ENCODE measurements around the gene GRIK1. TPM values are rescaled to one million over a fixed set of nuclear protein-coding genes. Genes with fewer than 3 reads are reported as not detected.

The GRIK1 gene
- total RNA-seq, 1 donor from 2014 or later: not detected

DNA sequence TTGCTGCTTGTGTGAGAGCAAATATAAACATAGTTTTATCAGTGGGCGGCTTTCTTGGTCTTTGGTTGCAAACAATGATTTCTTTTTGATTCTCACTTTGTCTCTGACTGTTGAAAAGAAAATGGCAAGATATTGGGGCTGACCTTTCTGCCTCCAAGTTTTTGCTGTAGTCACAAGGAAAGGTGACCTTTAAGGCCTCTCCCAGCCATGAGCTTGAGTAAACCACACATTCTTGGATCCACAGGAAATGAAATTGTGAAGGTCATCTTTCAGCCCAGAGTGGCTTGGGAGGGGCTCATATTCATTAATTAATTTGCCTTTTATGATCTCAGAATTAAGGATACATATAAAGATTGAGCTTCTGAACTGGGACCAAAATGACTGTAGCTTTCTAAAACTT is 399.5 kb downstream of the GRIK1 start:
- H3K4me3 ChIP-seq (ENCODE audit: low read depth, low read length): no peak overlapping the region
- TF ChIP-seq, protein P1, sequence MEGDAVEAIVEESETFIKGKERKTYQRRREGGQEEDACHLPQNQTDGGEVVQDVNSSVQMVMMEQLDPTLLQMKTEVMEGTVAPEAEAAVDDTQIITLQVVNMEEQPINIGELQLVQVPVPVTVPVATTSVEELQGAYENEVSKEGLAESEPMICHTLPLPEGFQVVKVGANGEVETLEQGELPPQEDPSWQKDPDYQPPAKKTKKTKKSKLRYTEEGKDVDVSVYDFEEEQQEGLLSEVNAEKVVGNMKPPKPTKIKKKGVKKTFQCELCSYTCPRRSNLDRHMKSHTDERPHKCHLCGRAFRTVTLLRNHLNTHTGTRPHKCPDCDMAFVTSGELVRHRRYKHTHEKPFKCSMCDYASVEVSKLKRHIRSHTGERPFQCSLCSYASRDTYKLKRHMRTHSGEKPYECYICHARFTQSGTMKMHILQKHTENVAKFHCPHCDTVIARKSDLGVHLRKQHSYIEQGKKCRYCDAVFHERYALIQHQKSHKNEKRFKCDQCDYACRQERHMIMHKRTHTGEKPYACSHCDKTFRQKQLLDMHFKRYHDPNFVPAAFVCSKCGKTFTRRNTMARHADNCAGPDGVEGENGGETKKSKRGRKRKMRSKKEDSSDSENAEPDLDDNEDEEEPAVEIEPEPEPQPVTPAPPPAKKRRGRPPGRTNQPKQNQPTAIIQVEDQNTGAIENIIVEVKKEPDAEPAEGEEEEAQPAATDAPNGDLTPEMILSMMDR (conservative IDR thresholded peaks at IDR 0.05; ENCODE audit: low read depth, low read length): no peak
- no peak for DNase-seq (ENCODE audit: low read depth)

DNA sequence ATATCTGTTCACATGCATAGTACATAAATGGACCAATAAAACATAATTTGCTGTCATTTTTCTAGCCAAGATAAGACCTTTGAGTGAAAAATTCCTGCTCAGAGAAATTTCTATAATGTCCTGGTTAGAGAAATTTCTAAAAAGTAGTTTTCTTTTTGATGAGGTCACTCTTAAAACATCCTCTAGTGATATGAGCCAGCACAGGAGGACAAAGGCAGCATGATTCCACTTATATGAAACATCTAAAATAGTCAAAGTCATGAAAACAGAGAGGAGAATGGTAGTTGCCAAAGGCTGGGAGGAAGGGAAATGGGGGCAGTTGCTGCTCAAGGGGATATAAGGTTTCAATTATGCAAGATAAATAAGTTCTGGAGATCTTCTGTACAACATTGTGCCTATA is 401.7 kb downstream of the GRIK1 start:
- TF ChIP-seq, protein P1 (conservative IDR thresholded peaks at IDR 0.05; ENCODE audit: low read depth, low read length): no peak

GRCh38 chr21:29534448-29534847 is 405.3 kb downstream of the GRIK1 start:
- no peak overlapping the region for H3K4me3 ChIP-seq (ENCODE audit: low read depth, low read length)
- DNase-seq (ENCODE audit: low read depth): peak; percentile 35
- TF ChIP-seq, protein P1 (conservative IDR thresholded peaks at IDR 0.05; ENCODE audit: low read depth, low read length): no peak

More for the DNA sequence above, 401.7 kb downstream of the GRIK1 start:
- DNase-seq (ENCODE audit: low read depth): no peak
- no peak overlapping the region for H3K4me3 ChIP-seq (ENCODE audit: low read depth, low read length)

DNA sequence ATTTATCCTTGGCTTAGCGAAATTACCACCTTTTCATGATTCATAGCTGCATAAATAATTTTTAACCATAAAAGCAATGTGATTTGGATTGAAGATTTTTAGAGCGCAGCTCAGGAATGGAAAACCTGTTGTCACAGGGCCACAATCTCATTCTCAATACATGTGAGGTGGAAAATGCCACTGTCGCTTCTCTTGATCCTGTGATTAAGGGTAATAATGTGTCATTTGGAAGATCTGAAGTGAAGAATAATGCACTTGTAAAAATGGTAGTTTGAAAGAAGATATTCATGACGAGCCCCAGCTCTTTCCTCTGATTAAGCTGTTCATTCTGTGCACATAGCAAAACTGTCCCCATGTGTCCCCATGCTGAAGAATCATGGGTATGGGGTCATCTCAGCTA is 410.7 kb downstream of the GRIK1 start:
- DNase-seq (ENCODE audit: low read depth): no peak
- TF ChIP-seq, protein P1 (conservative IDR thresholded peaks at IDR 0.05; ENCODE audit: low read depth, low read length): no peak
- no peak overlapping the region for H3K4me3 ChIP-seq (ENCODE audit: low read depth, low read length)

DNA sequence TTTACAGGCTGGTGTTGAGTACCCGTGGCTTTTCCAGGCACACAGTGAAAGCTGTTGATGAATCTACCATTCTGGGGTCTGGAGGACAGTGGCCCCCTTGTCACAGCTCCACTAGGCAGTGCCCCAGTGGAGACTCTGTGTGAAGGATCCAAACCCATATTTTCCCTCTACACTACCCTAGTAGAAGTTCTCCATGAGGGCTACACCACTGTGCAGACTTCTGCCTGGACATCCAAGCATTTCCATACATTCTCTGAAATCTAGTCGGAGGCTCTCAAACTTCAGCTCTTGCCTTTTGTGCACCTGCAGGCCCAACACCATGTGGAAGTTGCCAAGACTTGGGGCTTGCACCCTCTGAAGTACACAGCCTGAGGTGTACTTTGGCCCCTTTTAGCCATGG is 413.3 kb downstream of the GRIK1 start:
- no peak for DNase-seq (ENCODE audit: low read depth)
- H3K4me3 ChIP-seq (ENCODE audit: low read depth, low read length): no peak overlapping the region
- TF ChIP-seq, protein P1 (conservative IDR thresholded peaks at IDR 0.05; ENCODE audit: low read depth, low read length): no peak

GRCh38 chr21:29524055-29524454 is 415.7 kb downstream of the GRIK1 start:
- DNase-seq (ENCODE audit: low read depth): no peak
- H3K4me3 ChIP-seq (ENCODE audit: low read depth, low read length): no peak overlapping the region
- TF ChIP-seq, protein P1 (conservative IDR thresholded peaks at IDR 0.05; ENCODE audit: low read depth, low read length): no peak

DNA sequence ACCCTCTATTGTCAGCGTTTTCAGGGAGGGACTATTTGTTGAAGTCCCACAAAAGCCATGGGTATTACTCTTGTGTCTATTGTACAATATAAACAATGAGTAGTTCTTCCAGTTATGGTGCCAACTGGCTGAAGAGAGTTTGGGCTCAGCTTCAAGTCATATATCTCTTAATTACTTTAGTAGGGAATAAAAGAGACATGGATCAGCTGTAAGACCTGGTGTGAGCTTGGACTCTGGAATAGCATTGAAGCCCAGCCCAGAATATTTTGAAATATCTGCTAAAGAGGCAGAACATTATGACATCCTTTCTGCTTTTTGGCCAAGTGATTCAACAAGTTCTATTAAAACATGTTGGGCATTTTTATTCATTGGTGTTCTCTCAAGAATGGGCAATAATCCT is 416.1 kb downstream of the GRIK1 start:
- DNase-seq (ENCODE audit: low read depth): no peak
- no peak overlapping the region for H3K4me3 ChIP-seq (ENCODE audit: low read depth, low read length)
- TF ChIP-seq, protein P1 (conservative IDR thresholded peaks at IDR 0.05; ENCODE audit: low read depth, low read length): no peak

Data from epithelial cell of proximal tubule (primary cell).